Endothelial cell of umbilical vein (primary cell): ENCODE measurements around the gene PGA5. TPM values are rescaled to one million over a fixed set of nuclear protein-coding genes. Genes with fewer than 3 reads are reported as not detected.
"Not testable (repeated sequence)": the region's sequence is repeated elsewhere in the genome, so short reads cannot be mapped to it uniquely, and the experiment has no call there.

Source experiments
- BruUV-seq: library from RNA; stranded (reverse); fragments of 400-500 nt; replicated peaks from 2 replicates; lab custom pipeline; 2021; lab: Mats Ljungman, UMichigan
- CTCF ChIA-PET: fragments of 300-600, 350-600 bp; sonication (Branson Sonifier 250); formaldehyde crosslinking; loops from one replicate; lab custom pipeline; 2021; ENCODE audit warnings: antibody characterized with exemption, inconsistent platforms; lab: Charles Lee
- POLR2A ChIA-PET: fragments of 300-600, 350-600 bp; sonication (Branson Sonifier 250); formaldehyde crosslinking; loops from one replicate; lab custom pipeline; 2021; ENCODE audit warnings: antibody characterized with exemption, inconsistent platforms; lab: Charles Lee
- DNase-seq: peaks from one replicate; pipeline ENCODE4 v3.0.0-alpha.2; 2011; ENCODE audit warnings: low read depth, low spot score
- FAIRE-seq: peaks from 2 replicates; lab custom pipeline; 2011; peaks lifted over from hg19 to GRCh38; lab: Jason Lieb, UNC
- H2AFZ ChIP-seq: 2 replicates; pipeline ENCODE4 v1.6.0; 2012; ENCODE audit warnings: low read depth, low read length, control low read depth, inconsistent platforms
- H3K27ac ChIP-seq: 2 replicates; pipeline ENCODE4 v1.5.1; 2011; ENCODE audit warnings: low read depth, mild to moderate bottlenecking, control low read depth, low read length, moderate library complexity; ENCODE audit not compliant: insufficient read depth
- H3K27me3 ChIP-seq, 2 experiments: 2 replicates each; pipeline versions ENCODE4 v1.6.0 to v1.6.1; 2011; ENCODE audit warnings: low read length in 2 of 2, mixed read lengths in 1 of 2; ENCODE audit not compliant: control insufficient read depth in 2 of 2, insufficient read depth in 2 of 2
- H3K36me3 ChIP-seq, 2 experiments: 2 replicates in 1 of 2; 3 replicates in 1 of 2; pipeline ENCODE4 v1.5.1; 2011; ENCODE audit warnings: low read length in 2 of 2, mild to moderate bottlenecking in 1 of 2, moderate library complexity in 1 of 2; ENCODE audit not compliant: control insufficient read depth in 2 of 2, insufficient read depth in 2 of 2; ENCODE audit errors: extremely low read depth in 1 of 2
- H3K4me1 ChIP-seq: 3 replicates; pipeline ENCODE4 v1.5.1; 2011; ENCODE audit warnings: mild to moderate bottlenecking, low read length; ENCODE audit not compliant: control insufficient read depth, insufficient read depth; ENCODE audit errors: extremely low read depth
- H3K4me2 ChIP-seq: 2 replicates; pipeline ENCODE4 v1.6.1; 2011; ENCODE audit warnings: low read length, control low read depth, mixed read lengths; ENCODE audit not compliant: insufficient read depth
- H3K4me3 ChIP-seq, 3 experiments: fragments of 200-600 bp in 1 of 3; sonication (generic), shearing (Covaris generic) in 1 of 3; replicated peaks in 1 of 3; 2 replicates each; pipeline ENCODE4 v1.5.1; 2011 to 2016; ENCODE audit warnings: control low read depth in 3 of 3, low read length in 3 of 3, mild to moderate bottlenecking in 2 of 3, inconsistent platforms in 1 of 3, low read depth in 1 of 3, moderate library complexity in 1 of 3; ENCODE audit not compliant: insufficient read depth in 1 of 3
- H3K79me2 ChIP-seq: 2 replicates; pipeline ENCODE4 v1.6.0; 2012; ENCODE audit warnings: low read length, inconsistent platforms; ENCODE audit not compliant: control insufficient read depth, insufficient read depth
- H3K9ac ChIP-seq: replicated peaks from 2 replicates; pipeline ENCODE3; 2011; ENCODE audit warnings: low read length, control low read depth; ENCODE audit not compliant: insufficient read depth; ENCODE audit errors: extremely low read depth
- H3K9me1 ChIP-seq: replicated peaks from 3 replicates; pipeline ENCODE4 v1.6.0; 2011; ENCODE audit warnings: mild to moderate bottlenecking, low read length; ENCODE audit not compliant: control insufficient read depth, insufficient read depth; ENCODE audit errors: extremely low read depth
- H3K9me3 ChIP-seq: replicated peaks from 2 replicates; pipeline ENCODE4 v1.5.1; 2012; ENCODE audit warnings: low read length, inconsistent platforms; ENCODE audit not compliant: control insufficient read depth, insufficient read depth
- H4K20me1 ChIP-seq: replicated peaks from 2 replicates; pipeline ENCODE3; 2011; ENCODE audit warnings: mild to moderate bottlenecking, low read length; ENCODE audit not compliant: control insufficient read depth, insufficient read depth; ENCODE audit errors: extremely low read depth
- CTCF ChIP-seq, 2 donors: IDR thresholded peaks; 1 replicate in 1 of 2; 2 replicates in 1 of 2; pipeline ENCODE4 v1.5.1; 2011; ENCODE audit warnings: low read length in 2 of 2, mild to moderate bottlenecking in 2 of 2, moderate library complexity in 2 of 2, control low read depth in 1 of 2, inconsistent platforms in 1 of 2, low read depth in 1 of 2; ENCODE audit not compliant: insufficient read depth in 1 of 2; ENCODE audit errors: extremely low read depth in 1 of 2
- EZH2 ChIP-seq: IDR thresholded peaks from 2 replicates; pipeline ENCODE4 v1.6.1; 2012; ENCODE audit warnings: borderline replicate concordance, low read depth, mild to moderate bottlenecking, moderate library complexity, low read length, inconsistent platforms; ENCODE audit not compliant: severe bottlenecking
- FOS ChIP-seq: IDR thresholded peaks from 2 replicates; pipeline ENCODE4 v1.6.1; 2011; ENCODE audit warnings: mild to moderate bottlenecking, low read length, moderate library complexity, borderline replicate concordance; ENCODE audit not compliant: insufficient read depth
- GATA2 ChIP-seq: IDR thresholded peaks from 2 replicates; pipeline ENCODE4 v1.7.0; 2011; ENCODE audit warnings: low read depth, mild to moderate bottlenecking, moderate library complexity, mixed read lengths, low read length; ENCODE audit not compliant: insufficient read length, insufficient read depth
- JUN ChIP-seq: IDR thresholded peaks from 2 replicates; pipeline ENCODE4 v1.6.1; 2011; ENCODE audit warnings: borderline replicate concordance, low read depth; ENCODE audit not compliant: insufficient read length, insufficient read depth
- MAX ChIP-seq: IDR thresholded peaks from 2 replicates; pipeline ENCODE4 v1.6.1; 2011; ENCODE audit not compliant: insufficient read depth, insufficient read length
- MYC ChIP-seq: IDR thresholded peaks from one replicate; pipeline ENCODE4 v1.6.1; 2011; ENCODE audit warnings: mild to moderate bottlenecking, low read depth, low read length
- POLR2A ChIP-seq: IDR thresholded peaks from 2 replicates; pipeline ENCODE4 v1.6.1; 2012; ENCODE audit warnings: low read depth, mild to moderate bottlenecking, control low read depth, low read length
- POLR2AphosphoS5 ChIP-seq: IDR thresholded peaks from 2 replicates; pipeline ENCODE4 v1.6.1; 2012; ENCODE audit warnings: low read depth, mild to moderate bottlenecking, control low read depth, low read length, moderate library complexity; ENCODE audit not compliant: insufficient read depth
- dilution Hi-C: fragments of 300-500 bp; cut with MboI; formaldehyde crosslinking; loops from one replicate; pipeline ENCODE4 v1.15.0; 2019; ENCODE audit warnings: low sequenced_read_pairs; ENCODE audit not compliant: extremely low pct_ligation_motif_present
- intact Hi-C: fragments of 100-400 bp; cut with micrococcal nuclease; formaldehyde crosslinking; loops from one replicate; pipeline ENCODE4 v1.10.0; 2022
- polyA plus RNA-seq, 4 experiments: library from polyadenylated mRNA; depleted of rRNA in 3 of 4; stranded (reverse) in 3 of 4; unstranded in 1 of 4; fragments of >200 nt; gene quantifications; 2 replicates each; pipeline versions ENCODE4 v1.2.1 to v1.2.3, GENCODE V29; 2011 to 2012; ENCODE audit warnings: missing spikeins in 1 of 4
- total RNA-seq: library from RNA; stranded (reverse); gene quantifications from 2 replicates; pipeline ENCODE4 v1.2.3, GENCODE V29; 2021

Gene PGA5
- total and polyA plus RNA-seq, 2 donors (not counting 3 experiments of a cell fraction or from before 2014, with no cell fraction given): not detected

- no peak for FAIRE-seq
Measured at GRCh38 chr11:61201476-61201875, 39.5 kb upstream of the PGA5 start.

GRCh38 chr11:61202950-61203746, 37.8 kb upstream of the PGA5 start, which contains the start of gene PGA3:
TSS of gene PGA3 (plus strand) at chr11:61203515. CDS start at chr11:61203565, 50 bp downstream.
- H3K27ac ChIP-seq, FAIRE-seq, H3K4me1 ChIP-seq, H4K20me1 ChIP-seq, H3K27me3 ChIP-seq, H3K9ac ChIP-seq, POLR2A ChIA-PET, H3K9me3 ChIP-seq, BruUV-seq, H3K36me3 ChIP-seq, intact Hi-C loops, DNase-seq, dilution Hi-C loops, H3K4me2 ChIP-seq, H2AFZ ChIP-seq, H3K9me1 ChIP-seq, H3K4me3 ChIP-seq, CTCF ChIA-PET, H3K79me2 ChIP-seq: not testable (repeated sequence)

More at GRCh38 chr11:61201476-61201875, 39.5 kb upstream of the PGA5 start:
- intact Hi-C loops (no loop called here), dilution Hi-C loops (no loop called here)
- Histone ChIP-seq H4K20me1 (no peaks in the 10 kb centered on the region), H3K9me3 (no peaks in the 10 kb centered on the region), H3K4me3 (no peak overlapping the region), H3K4me2 (no peak overlapping the region), H3K36me3 (no peaks in the 10 kb centered on the region), H3K27me3 (no peaks in the 10 kb centered on the region), H3K27ac (no peak overlapping the region), H2AFZ (no peak overlapping the region), H3K9me1 (no peaks in the 10 kb centered on the region), H3K9ac (no peak overlapping the region), H3K4me1 (no peaks in the 10 kb centered on the region), H3K79me2 (no peaks in the 10 kb centered on the region)
- TF ChIP-seq GATA2: no peak
- no peak for TF ChIP-seq MAX
- TF ChIP-seq POLR2A: no peak
- no peak for TF ChIP-seq JUN
- TF ChIP-seq CTCF (IDR thresholded peaks at IDR 0.05; ENCODE audit: extremely low read depth in 1 of 2, insufficient read depth in 1 of 2, low read depth in 1 of 2, low read length in 2 of 2): no peak
- TF ChIP-seq FOS: no peak
- TF ChIP-seq EZH2: no peak
- no peak for TF ChIP-seq MYC
- TF ChIP-seq POLR2AphosphoS5: no peak
- ChIA-PET POLR2A (no interaction called here), CTCF (no interaction called here)
- no TSS peak for BruUV-seq
- DNase-seq: no peak
